OCI-LY7 (cell line): Measurements from ENCODE around the gene GAST.

Experiments used
- EZH2phosphoT487 ChIP-seq: fragments of 200-600 bp; sonication (generic); IDR thresholded peaks from 2 replicates; pipeline ENCODE4 v1.6.1; 2018; ENCODE audit warnings: low read depth, borderline replicate concordance, mild to moderate bottlenecking, mixed run types, antibody characterized with exemption, low read length, moderate library complexity, mixed read lengths
- TF ChIP-seq, protein P1 (sequence below): fragments of 200-600 bp; sonication (generic); conservative IDR thresholded peaks from 2 replicates; pipeline ENCODE4 v1.5.1; 2014; ENCODE audit warnings: mild to moderate bottlenecking, antibody characterized with exemption, low read length, moderate library complexity, mixed read lengths

- TF ChIP-seq, protein P1, sequence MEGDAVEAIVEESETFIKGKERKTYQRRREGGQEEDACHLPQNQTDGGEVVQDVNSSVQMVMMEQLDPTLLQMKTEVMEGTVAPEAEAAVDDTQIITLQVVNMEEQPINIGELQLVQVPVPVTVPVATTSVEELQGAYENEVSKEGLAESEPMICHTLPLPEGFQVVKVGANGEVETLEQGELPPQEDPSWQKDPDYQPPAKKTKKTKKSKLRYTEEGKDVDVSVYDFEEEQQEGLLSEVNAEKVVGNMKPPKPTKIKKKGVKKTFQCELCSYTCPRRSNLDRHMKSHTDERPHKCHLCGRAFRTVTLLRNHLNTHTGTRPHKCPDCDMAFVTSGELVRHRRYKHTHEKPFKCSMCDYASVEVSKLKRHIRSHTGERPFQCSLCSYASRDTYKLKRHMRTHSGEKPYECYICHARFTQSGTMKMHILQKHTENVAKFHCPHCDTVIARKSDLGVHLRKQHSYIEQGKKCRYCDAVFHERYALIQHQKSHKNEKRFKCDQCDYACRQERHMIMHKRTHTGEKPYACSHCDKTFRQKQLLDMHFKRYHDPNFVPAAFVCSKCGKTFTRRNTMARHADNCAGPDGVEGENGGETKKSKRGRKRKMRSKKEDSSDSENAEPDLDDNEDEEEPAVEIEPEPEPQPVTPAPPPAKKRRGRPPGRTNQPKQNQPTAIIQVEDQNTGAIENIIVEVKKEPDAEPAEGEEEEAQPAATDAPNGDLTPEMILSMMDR, result peak; percentile 95
- no peak for TF ChIP-seq EZH2phosphoT487
These were observed 46.4 kb upstream of the GAST start for GRCh38 chr17:41665566-41666236.
